Measurements from ENCODE around the gene GPR18. TPM values are rescaled to one million over a fixed set of nuclear protein-coding genes. Genes with fewer than 3 reads are reported as not detected.

GPR18 gene
- total RNA-seq, 1 experiment from 2014 or later: not detected

DNA sequence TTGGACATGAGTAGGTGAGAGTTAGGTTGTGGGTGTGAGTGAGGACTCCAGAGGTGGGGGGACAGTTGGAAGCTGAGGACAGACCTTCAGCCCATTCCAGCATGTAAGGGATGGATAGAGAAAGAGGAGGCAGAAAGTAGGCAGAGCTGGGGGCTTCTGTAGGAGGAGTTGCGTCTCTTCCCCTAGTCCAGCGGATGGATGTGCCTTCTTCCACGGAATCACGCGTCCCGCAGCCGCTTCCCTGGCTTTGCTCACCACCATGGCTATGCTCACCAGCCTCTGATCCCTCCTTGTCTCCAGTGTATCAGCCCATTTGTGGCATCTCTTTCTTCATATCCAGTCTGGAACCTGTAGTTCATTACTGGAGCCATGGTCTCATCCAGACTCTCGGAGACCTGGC lies 52.0 kb downstream of the GPR18 start:
- Mint-ChIP-seq H3K4me1 (ENCODE audit: low read depth, unreplicated experiment) (peaks cover 17% of the 10 kb centered on the region), H3K9me3 (ENCODE audit: unreplicated experiment) (no peaks in the 10 kb centered on the region), H3K27ac (ENCODE audit: unreplicated experiment) (no peak overlapping the region), H3K36me3 (ENCODE audit: insufficient read depth, unreplicated experiment) (peaks cover 31% of the 10 kb centered on the region), H3K27me3 (ENCODE audit: insufficient read depth, unreplicated experiment) (no peaks in the 10 kb centered on the region), H3K4me3 (ENCODE audit: unreplicated experiment) (no peak overlapping the region)
- TF ChIP-seq, protein P1, sequence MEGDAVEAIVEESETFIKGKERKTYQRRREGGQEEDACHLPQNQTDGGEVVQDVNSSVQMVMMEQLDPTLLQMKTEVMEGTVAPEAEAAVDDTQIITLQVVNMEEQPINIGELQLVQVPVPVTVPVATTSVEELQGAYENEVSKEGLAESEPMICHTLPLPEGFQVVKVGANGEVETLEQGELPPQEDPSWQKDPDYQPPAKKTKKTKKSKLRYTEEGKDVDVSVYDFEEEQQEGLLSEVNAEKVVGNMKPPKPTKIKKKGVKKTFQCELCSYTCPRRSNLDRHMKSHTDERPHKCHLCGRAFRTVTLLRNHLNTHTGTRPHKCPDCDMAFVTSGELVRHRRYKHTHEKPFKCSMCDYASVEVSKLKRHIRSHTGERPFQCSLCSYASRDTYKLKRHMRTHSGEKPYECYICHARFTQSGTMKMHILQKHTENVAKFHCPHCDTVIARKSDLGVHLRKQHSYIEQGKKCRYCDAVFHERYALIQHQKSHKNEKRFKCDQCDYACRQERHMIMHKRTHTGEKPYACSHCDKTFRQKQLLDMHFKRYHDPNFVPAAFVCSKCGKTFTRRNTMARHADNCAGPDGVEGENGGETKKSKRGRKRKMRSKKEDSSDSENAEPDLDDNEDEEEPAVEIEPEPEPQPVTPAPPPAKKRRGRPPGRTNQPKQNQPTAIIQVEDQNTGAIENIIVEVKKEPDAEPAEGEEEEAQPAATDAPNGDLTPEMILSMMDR (IDR thresholded peaks at IDR 0.05; ENCODE audit: insufficient read depth in 1 of 2, low read depth in 1 of 2, low read length in 1 of 2, severe bottlenecking in 1 of 2, unreplicated experiment in 1 of 2): no peak
- H3K27me3 ChIP-seq (replicated peaks; ENCODE audit: control insufficient read depth, insufficient read depth, low read length): no peaks in the 10 kb centered on the region
- ChIA-PET POLR2A (no interaction called here), CTCF (no interaction called here)
- no peaks in the 10 kb centered on the region for H3K9me3 ChIP-seq
- BruUV-seq (replicated peaks): no TSS peak
- intact Hi-C loops (cut with micrococcal nuclease; ENCODE audit: unreplicated experiment): no loop called here
- H3K4me3 ChIP-seq (ENCODE audit: low read depth, low read length): no peak overlapping the region
- DNase-seq: no peak
- no peaks in the 10 kb centered on the region for H3K36me3 ChIP-seq (ENCODE audit: control insufficient read depth, insufficient read depth, low read length)
- peaks cover 4% of the 10 kb centered on the region for H3K4me1 ChIP-seq

DNA sequence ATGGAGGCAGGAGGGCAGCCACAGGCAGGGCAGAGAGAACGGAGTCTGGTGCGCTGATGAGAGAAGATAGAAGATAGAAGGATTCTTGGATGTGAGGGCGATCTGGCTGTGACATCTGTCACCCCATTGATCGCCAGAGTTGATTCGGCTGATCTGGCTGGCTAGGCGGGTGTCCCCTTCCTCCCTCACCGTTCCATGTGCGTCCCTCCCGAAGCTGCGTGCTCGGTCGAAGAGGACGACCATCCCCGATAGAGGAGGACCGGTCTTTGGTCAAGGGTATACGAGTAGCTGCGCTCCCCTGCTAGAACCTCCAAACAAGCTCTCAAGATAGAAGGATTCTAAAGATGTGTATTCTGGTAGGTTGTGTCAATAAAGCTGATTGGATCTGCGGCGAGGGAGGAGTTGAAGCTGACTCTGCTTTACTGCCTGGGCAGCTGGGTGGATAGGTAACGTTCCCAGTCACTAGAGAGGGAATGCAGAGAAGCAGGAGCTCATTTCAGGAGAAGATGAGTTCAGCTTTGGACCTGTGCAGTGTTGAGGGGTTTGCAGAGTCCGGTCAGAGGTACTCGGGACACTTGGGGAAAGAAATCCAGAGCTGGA lies 52.5 kb downstream of the GPR18 start:
- Mint-ChIP-seq H3K27me3 (ENCODE audit: insufficient read depth, unreplicated experiment) (no peaks in the 10 kb centered on the region), H3K4me3 (ENCODE audit: unreplicated experiment) (no peak overlapping the region), H3K9me3 (ENCODE audit: unreplicated experiment) (no peaks in the 10 kb centered on the region), H3K4me1 (ENCODE audit: low read depth, unreplicated experiment) (peaks cover 17% of the 10 kb centered on the region), H3K27ac (ENCODE audit: unreplicated experiment) (no peak overlapping the region), H3K36me3 (ENCODE audit: insufficient read depth, unreplicated experiment) (peaks cover 36% of the 10 kb centered on the region)
- H3K9me3 ChIP-seq: no peaks in the 10 kb centered on the region
- peaks cover 4% of the 10 kb centered on the region for H3K4me1 ChIP-seq
- CTCF ChIA-PET: no interaction called here
- H3K27me3 ChIP-seq (replicated peaks; ENCODE audit: control insufficient read depth, insufficient read depth, low read length): no peaks in the 10 kb centered on the region
- H3K36me3 ChIP-seq (ENCODE audit: control insufficient read depth, insufficient read depth, low read length): no peaks in the 10 kb centered on the region
- TF ChIP-seq, protein P1 (IDR thresholded peaks at IDR 0.05; ENCODE audit: insufficient read depth in 1 of 2, low read depth in 1 of 2, low read length in 1 of 2, severe bottlenecking in 1 of 2, unreplicated experiment in 1 of 2): no peak
- POLR2A ChIA-PET: no interaction called here
- BruUV-seq (replicated peaks): no TSS peak
- no peak overlapping the region for H3K4me3 ChIP-seq (ENCODE audit: low read depth, low read length)
- intact Hi-C loops (cut with micrococcal nuclease; ENCODE audit: unreplicated experiment): no loop called here
- DNase-seq: no peak

Other genes starting within 250 kb of the GPR18 start
- gene UBAC2, start 57.5 kb downstream of the GPR18 start, total RNA-seq (2022): 91.3 and 103 TPM in 2 replicates
- not detected in 2 replicates for gene GPR183, start 49.0 kb upstream of the GPR18 start, total RNA-seq (2022)
- gene TM9SF2, start 243.1 kb upstream of the GPR18 start, total RNA-seq (2022): 154 and 155 TPM in 2 replicates